Neural crest cell (in vitro differentiated cells): ENCODE results near the gene CCDC149. TPM values are rescaled to one million over a fixed set of nuclear protein-coding genes. Genes with fewer than 3 reads are reported as not detected.
A peak's percentile ranks its signal among the peaks of the same experiment; 100 is the strongest.

ENCODE experiments used
- DNase-seq: peaks from one replicate; pipeline ENCODE4 v3.0.0; 2021; ENCODE audit warnings: low read depth, mixed read lengths, low spot score
- H3K27ac Mint-ChIP-seq: one replicate; pipeline ENCODE4 v1.8.0; 2021; ENCODE audit warnings: mild to moderate bottlenecking, mixed read lengths; ENCODE audit not compliant: unreplicated experiment
- H3K27me3 Mint-ChIP-seq: 2 replicates; pipeline ENCODE4 v1.8.0; 2021; ENCODE audit warnings: low read depth, mild to moderate bottlenecking, mixed read lengths
- H3K36me3 Mint-ChIP-seq: 2 replicates; pipeline ENCODE4 v1.8.0; 2021; ENCODE audit warnings: low read depth, mild to moderate bottlenecking, mixed read lengths
- H3K4me1 Mint-ChIP-seq: 2 replicates; pipeline ENCODE4 v1.8.0; 2021; ENCODE audit warnings: mixed read lengths
- H3K4me3 Mint-ChIP-seq: one replicate; pipeline ENCODE4 v1.8.0; 2021; ENCODE audit warnings: mild to moderate bottlenecking, mixed read lengths
- H3K9me3 Mint-ChIP-seq: 2 replicates; pipeline ENCODE4 v1.8.0; 2021; ENCODE audit warnings: mixed read lengths
- CTCF ChIP-seq: fragments of 200-600 bp; sonication (generic); conservative IDR thresholded peaks from 2 replicates; pipeline ENCODE4 v1.5.0; 2021; ENCODE audit warnings: antibody characterized with exemption, mild to moderate bottlenecking
- total RNA-seq: library from RNA; stranded (reverse); gene quantifications from 2 replicates; pipeline ENCODE4 v1.2.1, GENCODE V29; 2021

Gene CCDC149
- total RNA-seq, 1 donor from 2014 or later: 11.9 TPM

DNA sequence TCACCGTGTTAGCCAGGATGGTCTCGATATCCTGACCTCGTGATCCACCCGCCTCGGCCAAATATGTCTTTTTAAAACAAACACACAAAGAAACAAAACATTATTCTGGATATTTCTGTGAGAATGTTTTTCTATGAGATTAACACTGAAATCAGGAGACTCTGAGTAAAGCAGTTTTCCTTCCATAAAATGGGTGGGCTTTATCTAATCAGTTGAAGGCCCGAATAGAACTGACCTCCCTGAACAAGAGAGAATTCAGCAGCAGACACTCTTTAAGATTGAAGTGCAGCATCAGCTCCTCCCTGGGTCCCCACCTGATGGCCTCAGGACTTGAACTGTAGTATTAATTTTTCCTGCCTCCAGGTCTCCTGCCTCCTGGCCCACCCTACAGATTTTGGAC is 139.9 kb downstream of the CCDC149 start:
- Mint-ChIP-seq H3K4me3 (no peak overlapping the region), H3K36me3 (peaks cover 2% of the 10 kb centered on the region), H3K27me3 (no peaks in the 10 kb centered on the region), H3K4me1 (no peaks in the 10 kb centered on the region), H3K27ac (no peak overlapping the region), H3K9me3 (peaks cover 5% of the 10 kb centered on the region)
- DNase-seq: no peak
- no peak for TF ChIP-seq CTCF

DNA sequence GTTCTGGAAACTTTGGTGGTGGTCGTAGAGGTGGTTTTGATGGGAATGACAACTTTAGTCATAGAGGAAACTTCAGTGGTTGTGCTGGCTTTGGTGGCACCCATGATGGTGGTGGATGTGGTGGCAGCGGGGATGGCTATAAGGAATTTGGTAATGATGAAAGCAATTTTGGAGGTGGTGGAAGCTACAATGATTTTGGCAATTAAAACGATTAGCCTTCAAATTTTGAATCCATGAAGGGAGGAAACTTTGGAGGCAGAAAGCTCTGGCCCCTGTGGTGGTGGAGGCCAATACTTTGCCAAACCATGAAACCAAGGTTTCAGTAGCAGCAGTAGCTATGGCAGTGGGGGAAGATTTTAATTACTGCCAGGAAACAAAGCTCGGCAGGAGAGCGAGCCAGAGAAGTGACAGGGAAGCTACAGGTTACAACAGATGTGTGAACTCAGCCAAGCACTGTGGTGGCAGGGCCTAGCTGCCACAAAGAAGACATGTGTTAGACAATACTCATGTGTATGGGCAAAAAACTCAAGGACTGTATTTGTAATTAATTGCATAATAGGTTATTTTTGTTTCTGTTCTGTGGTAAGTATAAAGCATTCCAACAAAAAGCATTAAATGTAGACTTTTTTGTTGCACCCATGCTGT is 140.7 kb downstream of the CCDC149 start:
- H3K4me3 Mint-ChIP-seq: no peak overlapping the region
- DNase-seq: no peak
- no peaks in the 10 kb centered on the region for H3K27me3 Mint-ChIP-seq
- no peak for TF ChIP-seq CTCF
- H3K27ac Mint-ChIP-seq: no peak overlapping the region
- H3K9me3 Mint-ChIP-seq: peaks cover 5% of the 10 kb centered on the region
- H3K4me1 Mint-ChIP-seq: no peaks in the 10 kb centered on the region
- H3K36me3 Mint-ChIP-seq: peaks cover 2% of the 10 kb centered on the region

- DNase-seq: no peak
- TF ChIP-seq CTCF: no peak
- no peak overlapping the region for H3K27ac Mint-ChIP-seq
- H3K9me3 Mint-ChIP-seq: peaks cover 5% of the 10 kb centered on the region
- H3K4me1 Mint-ChIP-seq: no peaks in the 10 kb centered on the region
- peaks cover 2% of the 10 kb centered on the region for H3K36me3 Mint-ChIP-seq
- H3K27me3 Mint-ChIP-seq: no peaks in the 10 kb centered on the region
- no peak overlapping the region for H3K4me3 Mint-ChIP-seq
Measured at GRCh38 chr4:24771241-24771640, 141.6 kb downstream of the CCDC149 start.

GRCh38 chr4:24770667-24771066 is 142.2 kb downstream of the CCDC149 start:
- H3K36me3 Mint-ChIP-seq: peaks cover 2% of the 10 kb centered on the region
- no peak for DNase-seq
- H3K4me1 Mint-ChIP-seq: no peaks in the 10 kb centered on the region
- H3K9me3 Mint-ChIP-seq: peaks cover 5% of the 10 kb centered on the region
- H3K4me3 Mint-ChIP-seq: no peak overlapping the region
- H3K27ac Mint-ChIP-seq: no peak overlapping the region
- no peaks in the 10 kb centered on the region for H3K27me3 Mint-ChIP-seq
- no peak for TF ChIP-seq CTCF

GRCh38 chr4:24770032-24770584 is 142.7 kb downstream of the CCDC149 start:
- Mint-ChIP-seq H3K4me1 (no peaks in the 10 kb centered on the region), H3K36me3 (peaks cover 2% of the 10 kb centered on the region), H3K9me3 (peaks cover 8% of the 10 kb centered on the region), H3K27me3 (no peaks in the 10 kb centered on the region), H3K4me3 (no peak overlapping the region), H3K27ac (peak overlapping the region; percentile 43)
- TF ChIP-seq CTCF: no peak
- no peak for DNase-seq
